Glutamatergic neuron (in vitro differentiated cells): Measurements from ENCODE around the gene KLF4. TPM values are rescaled to one million over a fixed set of nuclear protein-coding genes. Genes with fewer than 3 reads are reported as not detected.

Experiments used
- DNase-seq: peaks from one replicate; pipeline ENCODE4 v3.0.0; 2022
- H3K27ac Mint-ChIP-seq: one replicate; pipeline ENCODE4 v1.8.0; 2020; ENCODE audit warnings: mild to moderate bottlenecking, mixed read lengths, inconsistent platforms; ENCODE audit not compliant: unreplicated experiment
- H3K27me3 Mint-ChIP-seq: one replicate; pipeline ENCODE4 v1.8.0; 2020; ENCODE audit warnings: mild to moderate bottlenecking, moderate library complexity, mixed read lengths, inconsistent platforms; ENCODE audit not compliant: unreplicated experiment
- H3K36me3 Mint-ChIP-seq: one replicate; pipeline ENCODE4 v1.8.0; 2020; ENCODE audit warnings: mild to moderate bottlenecking, mixed read lengths, inconsistent platforms; ENCODE audit not compliant: unreplicated experiment
- H3K4me1 Mint-ChIP-seq: one replicate; pipeline ENCODE4 v1.8.0; 2020; ENCODE audit warnings: mild to moderate bottlenecking, low read depth, mixed read lengths, inconsistent platforms; ENCODE audit not compliant: unreplicated experiment
- H3K4me3 Mint-ChIP-seq: one replicate; pipeline ENCODE4 v1.8.0; 2020; ENCODE audit warnings: mild to moderate bottlenecking, mixed read lengths, inconsistent platforms; ENCODE audit not compliant: unreplicated experiment
- H3K9me3 Mint-ChIP-seq: one replicate; pipeline ENCODE4 v1.8.0; 2020; ENCODE audit warnings: mild to moderate bottlenecking, moderate library complexity, mixed read lengths, inconsistent platforms; ENCODE audit not compliant: unreplicated experiment
- total RNA-seq: library from RNA; stranded (reverse); fragmentation: NEBNext Ultra II Directional; extraction: Animal tissue kit (Norgen Biotek cat#: 25700); gene quantifications from one replicate; pipeline ENCODE4 v1.2.1, GENCODE V29; 2021; ENCODE audit not compliant: unreplicated experiment
- TF ChIP-seq, protein P1 (sequence below): fragments of 200-600 bp; sonication (generic); IDR thresholded peaks from one replicate; pipeline ENCODE4 v1.5.0; 2021; ENCODE audit not compliant: partially characterized antibody, unreplicated experiment

The KLF4 gene
- total RNA-seq, 1 donor from 2014 or later = 72.1 TPM

DNA sequence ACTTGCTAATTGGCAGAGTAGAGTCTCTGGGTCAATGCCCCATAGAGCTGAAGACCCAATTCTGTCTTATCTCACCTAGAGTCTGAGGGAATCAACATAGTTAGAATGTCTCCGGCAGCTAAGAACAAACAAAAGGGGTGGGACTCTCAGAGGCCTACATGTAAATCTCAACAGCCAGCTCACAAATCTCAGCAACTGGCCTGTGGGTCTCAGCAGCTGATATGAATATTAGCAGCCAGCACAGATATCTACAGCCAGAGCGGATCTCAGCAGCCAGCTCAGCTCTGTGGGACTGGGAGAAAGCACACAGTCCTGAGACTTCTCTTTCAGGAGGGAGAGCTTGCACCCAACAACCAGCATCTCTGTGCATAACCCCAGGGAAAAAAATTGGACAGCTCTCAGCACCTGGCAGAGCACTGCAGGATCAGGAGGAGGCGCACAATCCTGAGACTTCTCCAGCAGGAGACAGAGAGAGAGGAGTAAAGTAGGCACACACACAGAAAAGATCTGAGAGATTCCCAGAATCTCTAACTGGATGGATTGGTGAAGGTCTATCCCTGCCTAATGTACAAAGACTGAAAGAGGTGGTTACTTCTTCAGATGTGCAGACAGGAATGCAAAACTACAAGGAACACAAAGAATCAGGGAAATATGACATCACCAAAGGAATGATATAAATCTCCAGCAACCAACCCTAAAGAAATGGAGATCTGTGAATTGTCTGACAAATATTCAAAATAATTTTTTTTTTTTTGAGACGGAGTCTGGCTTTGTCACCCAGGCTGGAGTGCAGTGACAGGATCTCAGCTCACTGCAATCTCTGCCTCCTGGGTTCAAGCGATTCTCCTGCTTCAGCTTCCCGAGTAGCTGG lies 29.2 kb downstream of the KLF4 start:
- TF ChIP-seq, protein P1, sequence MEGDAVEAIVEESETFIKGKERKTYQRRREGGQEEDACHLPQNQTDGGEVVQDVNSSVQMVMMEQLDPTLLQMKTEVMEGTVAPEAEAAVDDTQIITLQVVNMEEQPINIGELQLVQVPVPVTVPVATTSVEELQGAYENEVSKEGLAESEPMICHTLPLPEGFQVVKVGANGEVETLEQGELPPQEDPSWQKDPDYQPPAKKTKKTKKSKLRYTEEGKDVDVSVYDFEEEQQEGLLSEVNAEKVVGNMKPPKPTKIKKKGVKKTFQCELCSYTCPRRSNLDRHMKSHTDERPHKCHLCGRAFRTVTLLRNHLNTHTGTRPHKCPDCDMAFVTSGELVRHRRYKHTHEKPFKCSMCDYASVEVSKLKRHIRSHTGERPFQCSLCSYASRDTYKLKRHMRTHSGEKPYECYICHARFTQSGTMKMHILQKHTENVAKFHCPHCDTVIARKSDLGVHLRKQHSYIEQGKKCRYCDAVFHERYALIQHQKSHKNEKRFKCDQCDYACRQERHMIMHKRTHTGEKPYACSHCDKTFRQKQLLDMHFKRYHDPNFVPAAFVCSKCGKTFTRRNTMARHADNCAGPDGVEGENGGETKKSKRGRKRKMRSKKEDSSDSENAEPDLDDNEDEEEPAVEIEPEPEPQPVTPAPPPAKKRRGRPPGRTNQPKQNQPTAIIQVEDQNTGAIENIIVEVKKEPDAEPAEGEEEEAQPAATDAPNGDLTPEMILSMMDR = no peak
- Mint-ChIP-seq H3K36me3 (no peaks in the 10 kb centered on the region), H3K27ac (no peak overlapping the region), H3K4me1 (no peaks in the 10 kb centered on the region), H3K9me3 (peaks cover 4% of the 10 kb centered on the region), H3K4me3 (no peak overlapping the region), H3K27me3 (peaks cover 1% of the 10 kb centered on the region)
- DNase-seq = no peak

DNA sequence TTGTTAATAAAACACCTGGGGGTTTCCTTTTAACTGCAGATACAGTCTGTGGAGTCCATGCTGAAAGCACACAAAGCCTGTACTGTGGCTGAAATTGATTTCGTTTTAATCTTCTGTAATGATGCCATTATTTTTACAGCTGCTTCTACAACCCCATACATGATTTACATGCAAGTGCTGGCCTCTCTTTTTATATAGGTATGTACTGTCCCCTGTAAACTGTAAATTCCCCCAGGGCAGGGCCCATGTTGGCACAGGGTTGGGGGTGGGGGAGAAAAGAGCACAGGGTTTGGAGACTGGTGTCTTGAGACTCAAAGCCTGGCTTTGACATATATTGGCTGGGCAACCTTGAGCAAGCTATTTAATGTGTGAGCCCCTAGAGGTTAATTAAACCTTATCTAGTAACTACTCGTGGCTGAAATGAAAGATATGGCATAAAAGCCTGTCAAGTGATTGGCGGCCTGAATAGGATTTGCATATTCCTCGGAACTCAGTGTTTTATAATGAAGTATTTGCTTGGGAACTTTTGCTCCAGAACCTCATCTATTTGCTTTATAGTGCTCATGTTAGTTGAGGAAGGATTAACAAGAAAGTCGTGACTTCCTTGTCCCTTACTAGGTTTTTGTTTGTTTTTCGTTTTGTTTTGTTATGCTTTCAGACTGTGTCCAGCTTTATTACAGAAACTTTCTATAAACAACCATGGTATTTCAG lies 34.0 kb downstream of the KLF4 start:
- Mint-ChIP-seq H3K9me3 (peaks cover 2% of the 10 kb centered on the region), H3K4me3 (no peak overlapping the region), H3K27me3 (no peaks in the 10 kb centered on the region), H3K4me1 (no peaks in the 10 kb centered on the region), H3K27ac (no peak overlapping the region), H3K36me3 (no peaks in the 10 kb centered on the region)
- no peak for DNase-seq
- TF ChIP-seq, protein P1 = no peak

DNA sequence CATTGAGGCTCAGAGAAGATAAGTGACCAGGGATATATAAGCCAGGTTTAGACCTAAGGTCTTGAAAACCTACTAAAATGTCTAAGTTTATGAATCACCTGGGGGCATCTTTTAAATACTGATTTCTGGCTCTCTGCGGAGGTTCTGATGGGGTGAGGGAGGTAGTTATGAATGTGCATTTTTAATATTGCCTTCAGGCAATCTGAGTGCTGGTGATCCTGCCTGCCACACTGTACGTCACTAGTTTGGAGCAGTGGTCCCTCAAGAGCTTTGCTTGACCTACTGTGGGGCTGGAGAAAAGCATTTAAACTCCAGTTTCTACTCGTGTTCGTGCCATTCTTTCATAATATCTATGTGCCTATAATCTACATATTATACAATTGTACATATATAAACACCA lies 36.1 kb downstream of the KLF4 start:
- Mint-ChIP-seq H3K27me3 (no peaks in the 10 kb centered on the region), H3K36me3 (no peaks in the 10 kb centered on the region), H3K27ac (no peak overlapping the region), H3K9me3 (no peaks in the 10 kb centered on the region), H3K4me1 (no peaks in the 10 kb centered on the region), H3K4me3 (no peak overlapping the region)
- TF ChIP-seq, protein P1 = no peak
- DNase-seq = no peak

- TF ChIP-seq, protein P1 = no peak
- DNase-seq = no peak
- Mint-ChIP-seq H3K4me3 (no peak overlapping the region), H3K27ac (no peak overlapping the region), H3K27me3 (no peaks in the 10 kb centered on the region), H3K9me3 (no peaks in the 10 kb centered on the region), H3K4me1 (no peaks in the 10 kb centered on the region), H3K36me3 (no peaks in the 10 kb centered on the region)
Measured at GRCh38 chr9:107447834-107448233, 41.7 kb downstream of the KLF4 start.

GRCh38 chr9:107447081-107447480 lies 42.5 kb downstream of the KLF4 start:
- no peaks in the 10 kb centered on the region for H3K27me3 Mint-ChIP-seq
- H3K9me3 Mint-ChIP-seq = no peaks in the 10 kb centered on the region
- no peak overlapping the region for H3K4me3 Mint-ChIP-seq
- H3K4me1 Mint-ChIP-seq = no peaks in the 10 kb centered on the region
- H3K27ac Mint-ChIP-seq = no peak overlapping the region
- TF ChIP-seq, protein P1 = no peak
- no peak for DNase-seq
- H3K36me3 Mint-ChIP-seq = no peaks in the 10 kb centered on the region
